A673 (cell line): ENCODE data around the gene CCDC126.

Experiments used
- EZH2 ChIP-seq: fragments of 200-600 bp; sonication (generic); IDR thresholded peaks from 2 replicates; pipeline ENCODE4 v1.6.1; 2017; ENCODE audit warnings: borderline replicate concordance, low read depth, mild to moderate bottlenecking, mixed read lengths, antibody characterized with exemption, low read length; ENCODE audit not compliant: poor library complexity, severe bottlenecking
- TF ChIP-seq, protein P1 (sequence below): fragments of 300-800, 200-600 bp; sonication (generic); conservative IDR thresholded peaks from 2 replicates; pipeline ENCODE4 v1.5.1; 2017; ENCODE audit warnings: low read depth, mild to moderate bottlenecking, antibody characterized with exemption, low read length, moderate library complexity, mixed read lengths

DNA sequence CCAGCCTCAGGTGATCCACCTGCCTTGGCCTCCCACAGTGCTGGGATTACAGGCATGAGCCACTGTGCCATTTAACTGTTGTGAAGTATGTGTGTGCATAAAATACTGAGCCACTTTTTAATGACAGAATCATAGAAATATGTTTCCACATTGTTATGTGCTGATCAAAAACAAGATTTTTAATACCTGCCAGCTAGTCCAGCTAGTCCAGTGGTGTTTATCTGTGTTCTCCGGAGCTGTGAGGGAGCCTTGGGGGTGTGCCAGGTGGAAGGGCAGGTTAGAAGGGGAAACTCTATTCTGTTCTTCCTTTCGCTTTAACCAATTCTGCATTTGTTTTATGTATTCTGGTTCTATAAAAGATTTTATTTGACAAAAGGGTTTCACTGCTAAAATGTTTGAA is 89.8 kb downstream of the CCDC126 start:
- TF ChIP-seq, protein P1, sequence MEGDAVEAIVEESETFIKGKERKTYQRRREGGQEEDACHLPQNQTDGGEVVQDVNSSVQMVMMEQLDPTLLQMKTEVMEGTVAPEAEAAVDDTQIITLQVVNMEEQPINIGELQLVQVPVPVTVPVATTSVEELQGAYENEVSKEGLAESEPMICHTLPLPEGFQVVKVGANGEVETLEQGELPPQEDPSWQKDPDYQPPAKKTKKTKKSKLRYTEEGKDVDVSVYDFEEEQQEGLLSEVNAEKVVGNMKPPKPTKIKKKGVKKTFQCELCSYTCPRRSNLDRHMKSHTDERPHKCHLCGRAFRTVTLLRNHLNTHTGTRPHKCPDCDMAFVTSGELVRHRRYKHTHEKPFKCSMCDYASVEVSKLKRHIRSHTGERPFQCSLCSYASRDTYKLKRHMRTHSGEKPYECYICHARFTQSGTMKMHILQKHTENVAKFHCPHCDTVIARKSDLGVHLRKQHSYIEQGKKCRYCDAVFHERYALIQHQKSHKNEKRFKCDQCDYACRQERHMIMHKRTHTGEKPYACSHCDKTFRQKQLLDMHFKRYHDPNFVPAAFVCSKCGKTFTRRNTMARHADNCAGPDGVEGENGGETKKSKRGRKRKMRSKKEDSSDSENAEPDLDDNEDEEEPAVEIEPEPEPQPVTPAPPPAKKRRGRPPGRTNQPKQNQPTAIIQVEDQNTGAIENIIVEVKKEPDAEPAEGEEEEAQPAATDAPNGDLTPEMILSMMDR: no peak
- TF ChIP-seq EZH2: no peak
